Measurements from ENCODE around the gene JAKMIP1.

The JAKMIP1 gene

DNA sequence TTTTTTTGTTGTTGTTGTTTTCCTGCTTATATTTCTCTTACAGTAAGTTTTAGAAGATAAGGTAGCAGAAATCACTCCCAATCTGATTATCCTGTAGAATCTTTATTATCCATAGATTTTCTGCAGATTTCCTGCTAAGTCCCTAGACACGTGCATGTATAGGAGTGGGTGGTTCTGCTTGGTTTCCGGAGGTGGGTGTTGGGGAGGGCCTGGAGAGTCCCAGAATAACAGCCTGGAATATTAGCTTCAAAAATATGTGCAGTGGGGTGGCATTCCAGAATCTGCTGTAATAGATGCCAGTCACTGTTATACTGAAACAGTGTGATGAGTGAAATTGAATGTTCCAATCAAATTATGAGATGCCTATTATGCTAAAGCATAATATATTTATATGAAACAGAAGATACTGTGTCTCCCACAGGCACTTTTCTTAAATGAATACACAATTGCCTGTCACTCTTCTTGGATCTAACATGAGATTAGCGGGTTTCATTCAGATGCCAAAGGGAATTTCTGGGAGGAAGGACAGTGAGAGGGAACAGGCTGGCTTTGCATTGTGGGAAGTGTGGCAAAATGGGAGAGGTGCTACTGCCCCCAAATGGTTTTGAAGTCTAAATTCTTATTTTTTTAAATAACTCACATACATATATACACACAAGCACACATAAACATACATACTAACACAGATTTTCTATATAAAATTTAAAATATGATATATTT is 219.8 kb downstream of the JAKMIP1 start:
- DNase-seq, result no peak

- no peak for DNase-seq
Measured at GRCh38 chr4:5979981-5980380, 220.4 kb downstream of the JAKMIP1 start.

- DNase-seq, result no peak
Measured at GRCh38 chr4:5976921-5977320, 223.4 kb downstream of the JAKMIP1 start.

GRCh38 chr4:5976431-5976830 is 223.9 kb downstream of the JAKMIP1 start:
- no peak for DNase-seq

Data from stimulated activated naive CD4-positive, alpha-beta T cell (primary cell).